PC-3 (cell line): ENCODE measurements around the gene EIPR1. TPM values are rescaled to one million over a fixed set of nuclear protein-coding genes. Genes with fewer than 3 reads are reported as not detected.

ENCODE experiments used
- ATAC-seq: fragments of 200-7000 bp; cut with Tn5 transposase; 2 replicates; pipeline ENCODE4 v1.9.1; 2020; ENCODE audit warnings: mild to moderate bottlenecking, moderate library complexity
- BruUV-seq: library from RNA; stranded (reverse); fragments of 400-500 nt; replicated peaks from 2 replicates; lab custom pipeline; 2021; lab: Mats Ljungman, UMichigan
- CTCF ChIA-PET: fragments of 300-600 bp; sonication (Branson Sonifier 250); formaldehyde crosslinking; loops from one replicate; lab custom pipeline; 2022; ENCODE audit warnings: antibody characterized with exemption; lab: Charles Lee
- POLR2A ChIA-PET: fragments of 300-600 bp; sonication (Branson Sonifier 250); formaldehyde crosslinking; loops from one replicate; lab custom pipeline; 2022; ENCODE audit warnings: antibody characterized with exemption; ENCODE audit not compliant: unreplicated experiment; lab: Charles Lee
- DNase-seq: peaks from one replicate; pipeline ENCODE4 v3.0.0-alpha.2; 2015
- H2AFZ ChIP-seq: fragments of 300-600 bp; sonication (generic); 2 replicates; pipeline ENCODE4 v1.6.0; 2016; ENCODE audit warnings: antibody characterized with exemption, low read length
- H3F3A ChIP-seq: fragments of 300-600 bp; sonication (generic); one replicate; pipeline ENCODE4 v1.6.0; 2017; ENCODE audit warnings: antibody characterized with exemption, low read length, control low read depth, mild to moderate bottlenecking; ENCODE audit not compliant: unreplicated experiment
- H3K27ac ChIP-seq: fragments of 300-600 bp; sonication (generic); 2 replicates; pipeline ENCODE4 v1.5.1; 2016; ENCODE audit warnings: mild to moderate bottlenecking, low read length
- H3K27me3 ChIP-seq: fragments of 300-600 bp; sonication (generic); 2 replicates; pipeline ENCODE4 v1.6.1; 2016; ENCODE audit warnings: low read length, mixed read lengths
- H3K36me3 ChIP-seq: fragments of 300-600 bp; sonication (generic); 2 replicates; pipeline ENCODE4 v1.6.1; 2016; ENCODE audit warnings: low read depth, mixed run types, low read length, mixed read lengths
- H3K4me1 ChIP-seq: fragments of 300-600 bp; sonication (generic); 2 replicates; pipeline ENCODE4 v1.5.1; 2016; ENCODE audit warnings: low read length; ENCODE audit not compliant: insufficient read depth
- H3K4me2 ChIP-seq: fragments of 300-600 bp; sonication (generic); 2 replicates; pipeline ENCODE4 v1.6.0; 2016; ENCODE audit warnings: low read length
- H3K4me3 ChIP-seq: fragments of 300-600 bp; sonication (generic); 2 replicates; pipeline ENCODE4 v1.5.1; 2016; ENCODE audit warnings: mild to moderate bottlenecking, low read length, mixed read lengths
- H3K79me2 ChIP-seq: fragments of 300-600 bp; sonication (generic); 2 replicates; pipeline ENCODE4 v1.6.1; 2017; ENCODE audit warnings: low read length, mixed read lengths
- H3K9ac ChIP-seq: fragments of 300-600 bp; sonication (generic); 2 replicates; pipeline ENCODE4 v1.6.0; 2016; ENCODE audit warnings: mild to moderate bottlenecking, low read length
- H3K9me2 ChIP-seq: fragments of 300-600 bp; sonication (generic); replicated peaks from 2 replicates; pipeline ENCODE4 v1.6.1; 2016; ENCODE audit warnings: mixed run types, low read length, mixed read lengths
- H3K9me3 ChIP-seq: fragments of 300-600 bp; sonication (generic); 2 replicates; pipeline ENCODE4 v1.6.1; 2016; ENCODE audit warnings: low read length, mixed read lengths
- H4K20me1 ChIP-seq: fragments of 300-600 bp; sonication (generic); 2 replicates; pipeline ENCODE4 v1.6.1; 2016; ENCODE audit warnings: low read length, mixed read lengths
- EZH2 ChIP-seq: fragments of 300-600 bp; sonication (generic); IDR thresholded peaks from one replicate; pipeline ENCODE4 v1.6.1; 2017; ENCODE audit warnings: antibody characterized with exemption, mild to moderate bottlenecking, low read length; ENCODE audit not compliant: unreplicated experiment
- EZH2phosphoT487 ChIP-seq: fragments of 300-600 bp; sonication (generic); IDR thresholded peaks from 2 replicates; pipeline ENCODE4 v1.6.1; 2018; ENCODE audit warnings: mild to moderate bottlenecking, antibody characterized with exemption, low read length, borderline replicate concordance
- intact Hi-C: fragments of 100-400 bp; cut with micrococcal nuclease; formaldehyde crosslinking; loops from 2 replicates; pipeline ENCODE4 v1.9.0; 2023
- total RNA-seq: library from RNA; depleted of rRNA; stranded (reverse); fragments of >200 nt; gene quantifications from 2 replicates; pipeline ENCODE4 v1.2.3, GENCODE V29; 2014
- TF ChIP-seq, protein P1 (sequence below): fragments of 300-600 bp; sonication (generic); conservative IDR thresholded peaks from 2 replicates; pipeline ENCODE4 v1.5.1; 2017; ENCODE audit warnings: antibody characterized with exemption, low read depth, mild to moderate bottlenecking, low read length

Gene EIPR1
- total RNA-seq, 1 experiment from 2014 or later, result 90.1 TPM

DNA sequence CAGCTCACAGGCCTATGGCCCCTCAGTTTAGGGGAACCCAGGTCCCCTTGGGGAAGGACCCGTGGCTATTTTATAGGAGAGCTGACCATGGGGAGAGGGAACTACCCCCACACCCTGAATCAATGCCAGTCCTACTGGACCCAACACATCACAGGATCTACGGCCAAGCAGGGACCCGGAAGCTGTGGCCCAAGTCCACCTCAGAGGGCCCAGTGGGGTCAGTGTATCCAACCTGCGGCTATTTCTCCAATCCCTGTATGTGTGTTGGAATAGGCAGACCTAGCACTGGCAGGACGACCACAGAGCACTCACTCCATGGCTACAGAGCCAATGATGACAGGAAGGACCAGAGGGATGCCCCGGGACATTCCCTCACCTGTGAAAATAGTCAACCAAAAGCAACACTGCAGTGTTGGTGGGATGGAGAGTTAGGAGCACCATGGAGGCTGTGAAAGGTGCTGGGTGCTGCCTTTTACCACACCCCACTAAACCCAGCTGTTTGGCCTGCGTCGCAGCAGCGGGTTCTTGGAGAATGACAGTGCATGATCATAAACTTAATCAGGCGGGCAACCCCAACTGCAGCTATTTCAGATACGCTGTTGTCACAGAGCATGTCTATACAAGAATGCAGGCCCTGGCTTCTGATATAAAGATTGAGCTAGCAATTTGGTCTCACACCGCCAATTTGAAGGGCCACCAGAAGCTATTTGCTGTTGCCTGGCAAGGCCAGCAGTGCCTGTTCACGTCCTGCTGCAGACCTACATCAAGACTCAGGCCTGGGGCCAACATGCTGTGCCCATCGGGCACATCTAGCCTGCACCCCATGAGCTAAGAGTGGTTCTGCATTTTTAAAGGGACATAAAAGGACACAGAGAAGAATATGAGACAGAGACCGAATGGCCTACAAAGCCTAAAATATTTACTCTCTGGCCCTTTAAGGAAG is 110.4 kb downstream of the EIPR1 start:
- Histone ChIP-seq H3K9ac (no peak overlapping the region), H3K4me2 (no peak overlapping the region), H3K79me2 (no peaks in the 10 kb centered on the region), H4K20me1 (no peaks in the 10 kb centered on the region), H3F3A (no peaks in the 10 kb centered on the region), H3K4me3 (no peak overlapping the region), H3K9me2 (no peaks in the 10 kb centered on the region), H3K27ac (no peak overlapping the region), H3K4me1 (no peaks in the 10 kb centered on the region), H3K36me3 (no peaks in the 10 kb centered on the region), H3K27me3 (no peaks in the 10 kb centered on the region), H3K9me3 (no peaks in the 10 kb centered on the region), H2AFZ (no peak overlapping the region)
- no TSS peak for BruUV-seq
- no peak for ATAC-seq
- DNase-seq, result no peak
- POLR2A ChIA-PET, result no interaction called here
- TF ChIP-seq EZH2 (no peak), EZH2phosphoT487 (no peak)
- TF ChIP-seq, protein P1, sequence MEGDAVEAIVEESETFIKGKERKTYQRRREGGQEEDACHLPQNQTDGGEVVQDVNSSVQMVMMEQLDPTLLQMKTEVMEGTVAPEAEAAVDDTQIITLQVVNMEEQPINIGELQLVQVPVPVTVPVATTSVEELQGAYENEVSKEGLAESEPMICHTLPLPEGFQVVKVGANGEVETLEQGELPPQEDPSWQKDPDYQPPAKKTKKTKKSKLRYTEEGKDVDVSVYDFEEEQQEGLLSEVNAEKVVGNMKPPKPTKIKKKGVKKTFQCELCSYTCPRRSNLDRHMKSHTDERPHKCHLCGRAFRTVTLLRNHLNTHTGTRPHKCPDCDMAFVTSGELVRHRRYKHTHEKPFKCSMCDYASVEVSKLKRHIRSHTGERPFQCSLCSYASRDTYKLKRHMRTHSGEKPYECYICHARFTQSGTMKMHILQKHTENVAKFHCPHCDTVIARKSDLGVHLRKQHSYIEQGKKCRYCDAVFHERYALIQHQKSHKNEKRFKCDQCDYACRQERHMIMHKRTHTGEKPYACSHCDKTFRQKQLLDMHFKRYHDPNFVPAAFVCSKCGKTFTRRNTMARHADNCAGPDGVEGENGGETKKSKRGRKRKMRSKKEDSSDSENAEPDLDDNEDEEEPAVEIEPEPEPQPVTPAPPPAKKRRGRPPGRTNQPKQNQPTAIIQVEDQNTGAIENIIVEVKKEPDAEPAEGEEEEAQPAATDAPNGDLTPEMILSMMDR, result no peak
- intact Hi-C loops, result no loop called here
- CTCF ChIA-PET, result no interaction called here

- CTCF ChIA-PET, result no interaction called here
- ATAC-seq (no peak), DNase-seq (no peak)
- no peaks in the 10 kb centered on the region for H3F3A ChIP-seq
- H3K36me3 ChIP-seq, result no peaks in the 10 kb centered on the region
- BruUV-seq, result no TSS peak
- H3K79me2 ChIP-seq, result no peaks in the 10 kb centered on the region
- H3K4me1 ChIP-seq, result no peaks in the 10 kb centered on the region
- H2AFZ ChIP-seq, result no peak overlapping the region
- H3K9me2 ChIP-seq, result no peaks in the 10 kb centered on the region
- H3K9ac ChIP-seq, result no peak overlapping the region
- no peaks in the 10 kb centered on the region for H3K9me3 ChIP-seq
- TF ChIP-seq EZH2phosphoT487 (no peak), EZH2 (no peak)
- TF ChIP-seq, protein P1, result no peak
- H3K4me3 ChIP-seq, result no peak overlapping the region
- H4K20me1 ChIP-seq, result no peaks in the 10 kb centered on the region
- intact Hi-C loops, result no loop called here
- no peak overlapping the region for H3K27ac ChIP-seq
- POLR2A ChIA-PET, result no interaction called here
- no peak overlapping the region for H3K4me2 ChIP-seq
- no peaks in the 10 kb centered on the region for H3K27me3 ChIP-seq
Measured at GRCh38 chr2:3265981-3266924, 111.4 kb downstream of the EIPR1 start.
